GM21723 (cell line): ENCODE measurements around the gene LPP.
"Not testable (repeated sequence)": the region's sequence is repeated elsewhere in the genome, so short reads cannot be mapped to it uniquely, and the experiment has no call there.

ENCODE experiments used
- ATAC-seq: cut with Tn5 transposase; IDR thresholded peaks from one replicate; pipeline ENCODE4 v1.9.1; 2021; ENCODE audit warnings: mild to moderate bottlenecking, moderate library complexity; ENCODE audit not compliant: unreplicated experiment

Gene LPP

DNA sequence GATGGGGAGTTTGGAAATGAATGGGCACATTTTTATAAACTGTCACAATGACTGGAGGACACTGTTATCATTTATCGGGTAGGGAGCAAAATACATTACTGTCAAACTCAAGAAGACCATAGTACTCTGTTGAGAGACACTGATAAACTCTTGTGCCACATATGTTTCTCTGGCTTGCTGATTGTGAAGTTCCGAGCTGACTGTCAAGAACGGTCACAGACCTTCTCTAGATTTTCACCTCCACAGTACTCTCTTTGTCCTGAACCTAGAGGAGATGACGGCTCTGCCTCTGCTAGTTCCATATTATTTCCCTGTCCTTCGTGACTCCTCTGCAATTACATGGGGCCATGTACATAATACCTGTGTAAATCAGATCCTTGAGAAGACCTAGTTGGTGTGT lies 451.9 kb downstream of the LPP start:
- no peak for ATAC-seq

- no peak for ATAC-seq
Observed at GRCh38 chr3:188607805-188608315, 453.9 kb downstream of the LPP start.

DNA sequence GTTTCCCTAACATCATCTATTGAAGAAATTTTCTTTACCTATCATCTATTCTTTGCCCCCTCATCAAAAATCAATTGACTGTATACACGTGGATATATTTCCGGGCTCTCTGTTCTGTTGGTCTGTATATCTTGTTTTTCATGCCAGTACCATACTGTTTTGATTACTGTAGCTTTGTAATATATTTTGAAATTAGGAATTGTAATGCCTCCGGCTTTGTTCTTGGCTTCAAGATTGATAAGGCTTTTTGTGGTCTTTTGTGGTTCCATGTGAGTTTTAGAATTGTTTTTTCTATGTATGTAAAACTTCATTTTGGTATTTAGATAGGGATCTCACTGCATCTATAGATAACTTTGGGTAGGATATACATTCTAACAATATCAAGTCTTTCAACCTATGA lies 454.4 kb downstream of the LPP start:
- no peak for ATAC-seq

- ATAC-seq = not testable (repeated sequence)
Observed at GRCh38 chr3:188613721-188614120, 459.8 kb downstream of the LPP start.

DNA sequence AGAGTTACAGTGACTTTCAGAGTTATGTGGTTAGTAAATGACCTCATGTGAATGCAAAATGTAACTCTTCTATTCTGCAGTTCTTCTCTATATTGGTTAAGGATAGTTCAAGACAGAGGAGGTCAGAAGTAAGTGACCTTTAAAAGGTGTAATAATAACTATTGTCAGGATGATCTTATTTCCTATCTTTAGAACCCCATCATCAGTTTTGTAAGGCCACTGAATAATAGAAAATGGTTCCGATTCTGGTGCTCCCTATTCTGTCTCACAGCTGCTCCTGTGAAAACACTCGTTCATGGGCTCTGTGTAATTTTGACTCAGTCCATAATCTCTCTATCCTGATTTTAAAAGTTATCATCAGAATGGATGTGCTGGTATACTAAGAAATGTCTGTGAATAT lies 463.3 kb downstream of the LPP start:
- no peak for ATAC-seq

DNA sequence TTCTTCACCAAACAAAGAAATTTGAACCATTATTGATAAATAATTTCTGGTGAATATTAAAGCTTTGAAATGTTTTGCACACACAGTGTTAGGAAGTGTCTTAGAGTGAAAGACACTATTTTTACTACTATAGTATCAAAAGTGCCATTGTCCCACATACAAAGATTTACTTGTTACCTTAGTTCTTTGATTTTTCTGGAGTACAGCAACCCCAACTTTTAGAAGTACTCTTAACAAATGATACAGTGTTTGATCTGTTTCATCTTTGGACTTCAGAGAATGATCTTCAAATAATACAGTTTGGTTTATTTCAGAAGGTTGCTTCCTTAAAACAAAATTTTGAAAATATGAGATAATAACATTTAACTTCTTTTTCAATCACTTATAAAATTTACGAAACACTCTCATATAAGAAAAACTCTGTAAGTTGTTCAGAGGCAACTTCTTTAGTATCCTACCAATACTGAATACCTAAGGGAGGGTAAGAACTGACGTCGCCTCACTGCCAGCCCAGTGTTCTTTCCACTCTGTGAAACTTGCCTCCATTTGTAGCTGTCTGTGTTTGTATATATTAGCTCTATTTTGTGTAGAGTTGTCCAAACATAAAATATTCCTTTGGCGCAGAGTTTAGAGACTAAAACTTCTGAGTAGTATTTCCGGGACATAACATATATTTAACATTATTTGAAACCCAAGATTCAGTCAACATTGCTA lies 464.2 kb downstream of the LPP start:
- ATAC-seq = no peak

DNA sequence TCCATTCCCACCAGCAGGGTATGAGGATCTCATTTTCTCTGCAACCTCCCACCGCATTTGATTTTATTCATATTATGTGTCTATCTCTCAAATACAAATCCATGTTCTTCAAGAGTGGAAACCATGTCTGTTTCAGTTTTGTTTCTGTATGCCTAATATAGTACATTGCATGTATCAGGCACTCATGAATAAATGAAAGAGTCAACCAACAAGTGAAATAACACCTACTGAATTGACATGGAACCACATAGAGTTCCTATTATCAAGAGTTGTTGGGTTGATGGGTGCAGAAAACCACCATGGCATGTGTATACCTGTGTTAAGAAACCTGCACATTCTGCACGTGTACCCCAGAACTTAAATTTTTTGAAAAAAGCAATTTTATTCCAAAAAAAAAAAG lies 466.8 kb downstream of the LPP start:
- no peak for ATAC-seq

DNA sequence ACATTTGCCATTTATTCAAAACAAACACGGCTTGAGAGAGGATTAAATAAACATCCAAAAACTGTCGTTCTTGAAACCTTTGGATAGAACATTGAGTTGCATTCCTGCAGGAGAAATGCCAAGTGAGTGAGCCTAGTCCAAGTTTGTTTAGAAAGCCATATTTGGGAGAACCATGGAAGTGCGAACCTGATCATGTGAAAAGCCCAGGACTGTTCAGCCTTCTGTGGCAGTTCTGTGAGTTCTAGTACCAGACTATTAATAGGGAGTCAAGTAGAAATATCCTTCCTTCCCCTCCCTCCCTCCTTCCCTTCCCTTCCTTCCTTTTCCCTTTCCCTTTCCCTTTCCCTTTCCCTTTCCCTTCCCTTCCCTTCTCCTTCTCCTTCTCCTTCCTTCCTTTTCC lies 470.4 kb downstream of the LPP start:
- ATAC-seq = no peak

- no peak for ATAC-seq
Observed at GRCh38 chr3:188624828-188625227, 470.9 kb downstream of the LPP start.

- no peak for ATAC-seq
Observed at GRCh38 chr3:188627652-188628051, 473.7 kb downstream of the LPP start.

DNA sequence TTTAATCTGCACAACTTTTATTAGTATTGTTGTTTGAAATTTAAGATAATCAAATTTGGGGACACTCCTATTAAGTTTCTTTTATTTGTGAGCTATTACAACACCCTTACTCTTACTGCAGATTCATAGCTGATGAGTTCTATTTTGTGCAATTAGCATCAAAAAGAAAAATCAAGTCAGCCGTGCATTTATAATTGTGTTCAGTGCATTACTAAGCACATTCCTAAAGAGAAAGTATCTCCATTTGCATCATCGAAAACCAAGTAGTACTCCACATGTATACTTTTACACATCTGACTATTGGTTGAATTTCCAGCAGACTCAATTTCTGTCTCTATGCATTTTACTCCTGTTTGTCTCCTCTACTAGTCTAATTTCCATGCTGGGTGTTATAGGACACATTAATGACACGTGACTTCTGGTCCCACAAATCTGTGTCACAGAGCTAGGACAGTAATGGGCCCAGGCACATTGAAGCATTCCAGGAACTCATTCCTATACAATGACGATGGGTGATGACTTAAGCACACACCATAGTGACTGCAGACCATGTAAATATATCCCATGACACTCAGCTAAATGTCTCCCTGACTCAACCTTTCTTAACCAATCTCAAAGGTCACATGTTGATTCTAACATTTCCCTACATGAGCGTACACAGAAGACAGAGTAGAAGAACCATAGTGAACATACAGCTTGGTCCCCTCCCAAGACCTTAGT lies 477.5 kb downstream of the LPP start:
- no peak for ATAC-seq

GRCh38 chr3:188633206-188633605 lies 479.2 kb downstream of the LPP start:
- no peak for ATAC-seq

GRCh38 chr3:188634285-188634684 lies 480.3 kb downstream of the LPP start:
- no peak for ATAC-seq

GRCh38 chr3:188635258-188636042 lies 481.5 kb downstream of the LPP start:
- no peak for ATAC-seq

DNA sequence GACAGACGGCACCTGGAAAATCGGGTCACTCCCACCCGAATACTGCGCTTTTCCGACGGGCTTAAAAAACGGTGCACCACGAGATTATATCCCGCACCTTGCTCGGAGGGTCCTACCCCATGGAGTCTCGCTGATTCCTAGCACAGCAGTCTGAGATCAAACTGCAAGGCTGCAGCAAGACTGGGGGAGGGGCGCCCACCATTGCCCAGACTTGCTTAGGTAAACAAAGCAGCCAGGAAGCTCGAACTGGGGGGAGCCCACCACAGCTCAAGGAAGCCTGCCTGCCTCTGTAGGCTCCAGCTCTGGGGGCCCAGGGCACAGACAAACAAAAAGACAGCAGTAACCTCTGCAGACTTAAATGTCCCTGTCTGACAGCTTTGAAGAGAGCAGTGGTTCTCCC lies 482.3 kb downstream of the LPP start:
- ATAC-seq = not testable (repeated sequence)

DNA sequence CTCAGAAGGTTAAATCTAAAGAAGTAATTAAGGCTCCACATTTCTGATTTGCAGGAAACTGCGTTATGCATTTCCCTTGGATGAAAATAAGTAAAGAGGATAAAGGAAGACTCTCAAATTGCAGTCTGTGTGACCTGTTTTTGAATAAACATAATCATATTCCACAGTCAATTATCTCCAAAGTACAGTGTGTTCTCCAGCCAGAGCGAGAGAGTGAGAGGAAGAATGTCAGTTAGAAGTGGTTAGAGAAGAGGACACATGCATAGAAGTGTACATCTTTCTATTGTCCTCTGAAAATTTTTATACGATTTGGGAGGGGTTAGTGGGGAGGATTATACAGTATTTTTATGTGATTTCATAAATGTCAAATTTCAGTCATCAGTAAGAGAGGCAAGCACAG lies 487.1 kb downstream of the LPP start:
- ATAC-seq = no peak

DNA sequence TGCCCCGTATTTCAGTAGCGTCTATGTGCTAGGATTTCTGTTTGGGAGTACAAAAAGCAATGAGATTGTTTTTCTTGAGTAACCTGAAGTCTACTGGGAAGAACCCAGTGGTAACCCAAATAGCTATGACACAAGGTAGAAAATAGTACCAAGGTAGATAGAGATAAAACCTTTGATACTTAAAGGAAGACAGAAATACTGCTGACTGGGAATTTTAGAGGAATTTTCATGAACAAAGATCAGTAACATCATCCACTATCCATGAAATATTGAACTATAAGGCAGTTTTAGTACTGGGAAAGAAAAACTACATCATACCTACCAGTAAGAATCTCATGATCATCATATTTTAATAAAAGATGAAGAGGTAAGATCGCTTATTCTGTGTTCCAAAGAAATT lies 489.8 kb downstream of the LPP start:
- ATAC-seq = no peak

GRCh38 chr3:188646592-188646991 lies 492.6 kb downstream of the LPP start:
- no peak for ATAC-seq

GRCh38 chr3:188647237-188647636 lies 493.3 kb downstream of the LPP start:
- no peak for ATAC-seq

- no peak for ATAC-seq
Observed at GRCh38 chr3:188649521-188649920, 495.6 kb downstream of the LPP start.

DNA sequence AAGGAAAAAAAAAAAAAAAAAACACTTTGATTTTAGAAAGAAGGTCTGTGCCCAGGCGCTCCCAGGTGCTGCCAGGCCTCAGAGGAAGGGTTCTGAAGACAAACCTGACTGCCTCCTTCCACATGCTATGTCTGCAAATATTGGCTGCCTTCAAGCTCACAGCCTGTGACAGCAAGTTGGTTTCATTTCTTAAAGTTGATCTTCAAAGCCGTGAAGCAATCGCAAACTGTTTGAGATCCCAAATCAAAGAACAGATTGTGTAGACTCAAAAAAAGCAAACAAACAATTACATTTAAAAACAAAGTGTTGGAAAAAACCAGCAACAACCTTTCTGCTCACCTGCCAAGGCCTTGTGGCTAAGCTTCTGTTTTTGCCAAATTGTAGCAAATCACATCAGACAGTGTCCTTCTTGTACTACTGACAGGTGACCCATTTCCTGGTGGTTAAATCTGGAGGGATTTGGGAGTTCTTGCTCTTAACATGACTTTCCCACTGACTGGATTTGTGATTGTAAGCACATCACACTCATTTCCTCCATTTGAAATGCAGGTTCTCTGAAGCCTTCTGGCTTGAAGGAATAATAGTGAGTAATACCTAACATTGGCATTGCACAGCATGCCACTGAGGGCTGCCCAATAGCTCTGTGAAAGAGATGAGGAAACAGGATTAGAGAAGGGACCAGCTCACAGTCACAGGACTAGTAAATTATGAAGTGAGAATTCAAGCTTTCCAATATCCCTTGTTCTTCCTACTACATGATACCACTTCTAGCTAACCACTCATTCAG lies 502.4 kb downstream of the LPP start:
- no peak for ATAC-seq
